NCI-H524 treated with DMSO at 0.1 percent for 48 hours (cell line): ENCODE measurements around the gene LARGE2.

Source experiments
- DNase-seq: peaks from one replicate; lab custom pipeline; 2025; lab: John Stamatoyannopoulos, UW

LARGE2 gene

DNA sequence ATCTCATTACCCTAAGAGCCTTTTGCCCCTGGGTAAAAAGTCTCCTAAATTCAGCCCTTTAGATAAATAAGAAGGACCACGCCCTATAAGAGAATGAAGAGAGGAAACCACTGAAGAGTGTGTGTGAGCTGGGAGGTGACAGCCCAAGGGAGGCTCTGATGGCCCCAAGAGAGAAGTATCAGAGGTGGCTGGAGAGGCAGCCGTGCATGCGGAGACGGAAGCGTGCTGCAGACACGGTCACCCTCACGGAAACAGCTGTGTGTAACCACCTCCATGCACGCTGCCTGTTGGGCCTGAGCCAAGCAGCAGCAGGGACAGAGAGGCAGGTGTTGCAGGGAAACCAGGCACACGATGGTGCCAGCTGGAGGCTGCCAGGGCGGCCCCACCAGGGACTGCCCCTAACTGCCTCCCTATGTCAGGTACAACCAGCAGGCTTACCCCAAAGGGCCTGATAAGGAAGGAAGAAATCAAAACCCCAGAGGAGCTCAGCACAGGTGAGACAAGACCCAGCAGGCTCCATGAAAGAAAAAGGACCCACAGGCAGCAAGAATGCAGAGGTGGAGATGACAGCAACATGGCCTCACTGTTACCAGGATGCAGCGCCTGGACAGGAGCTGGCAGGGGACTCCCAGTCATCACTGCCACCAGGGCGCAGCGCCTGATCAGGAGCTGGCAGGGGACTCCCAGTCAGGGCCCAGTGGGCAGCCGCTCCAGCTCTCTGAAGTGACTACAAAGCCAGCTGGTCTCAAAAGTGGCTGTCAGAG is 7.8 kb downstream of the LARGE2 start:
- no peak for DNase-seq

GRCh38 chr11:45930951-45931570 is 8.6 kb downstream of the LARGE2 start:
- DNase-seq, result no peak

GRCh38 chr11:45931739-45932138 is 9.3 kb downstream of the LARGE2 start:
- DNase-seq, result no peak

- DNase-seq, result no peak
These were observed 9.8 kb downstream of the LARGE2 start for GRCh38 chr11:45932217-45932616.

- no peak for DNase-seq
These were observed 10.8 kb downstream of the LARGE2 start for GRCh38 chr11:45933131-45933831.

GRCh38 chr11:45933846-45934579 is 11.6 kb downstream of the LARGE2 start:
- no peak for DNase-seq

DNA sequence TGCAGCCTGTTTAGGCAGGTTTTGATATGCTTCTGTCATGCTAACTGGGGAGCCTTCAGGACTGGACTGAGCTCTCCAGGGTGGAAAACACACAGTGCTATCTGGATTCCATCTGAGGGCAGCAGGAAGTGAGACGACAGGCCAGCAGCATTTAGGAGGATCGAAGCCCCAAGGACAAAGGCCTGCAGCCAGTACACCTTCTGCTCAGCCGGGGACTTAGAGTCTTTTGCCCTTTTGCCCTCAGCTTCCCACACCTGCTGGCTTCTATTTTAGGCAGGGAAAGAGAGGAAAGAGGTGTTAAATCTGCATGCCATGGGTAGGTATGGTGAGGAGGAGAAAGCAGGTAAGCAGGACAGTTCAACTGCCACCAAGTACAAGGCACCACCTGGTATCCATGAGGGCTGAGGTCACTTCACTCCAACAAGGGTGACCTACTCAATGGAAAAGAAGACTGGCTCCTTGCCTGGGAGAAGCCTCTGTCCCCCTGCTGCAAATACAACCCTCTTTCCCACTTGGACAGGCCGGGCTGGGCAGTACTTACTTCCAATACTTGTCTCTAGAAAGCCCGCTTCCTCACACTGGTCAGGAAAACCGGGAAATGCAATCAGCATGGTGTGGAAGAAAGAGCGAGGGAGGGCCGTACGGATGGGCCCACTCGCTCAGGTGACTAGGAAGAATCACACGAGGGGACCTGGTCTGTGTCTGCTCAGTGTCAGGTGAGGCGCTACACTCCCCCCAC is 12.3 kb downstream of the LARGE2 start:
- DNase-seq, result no peak

DNA sequence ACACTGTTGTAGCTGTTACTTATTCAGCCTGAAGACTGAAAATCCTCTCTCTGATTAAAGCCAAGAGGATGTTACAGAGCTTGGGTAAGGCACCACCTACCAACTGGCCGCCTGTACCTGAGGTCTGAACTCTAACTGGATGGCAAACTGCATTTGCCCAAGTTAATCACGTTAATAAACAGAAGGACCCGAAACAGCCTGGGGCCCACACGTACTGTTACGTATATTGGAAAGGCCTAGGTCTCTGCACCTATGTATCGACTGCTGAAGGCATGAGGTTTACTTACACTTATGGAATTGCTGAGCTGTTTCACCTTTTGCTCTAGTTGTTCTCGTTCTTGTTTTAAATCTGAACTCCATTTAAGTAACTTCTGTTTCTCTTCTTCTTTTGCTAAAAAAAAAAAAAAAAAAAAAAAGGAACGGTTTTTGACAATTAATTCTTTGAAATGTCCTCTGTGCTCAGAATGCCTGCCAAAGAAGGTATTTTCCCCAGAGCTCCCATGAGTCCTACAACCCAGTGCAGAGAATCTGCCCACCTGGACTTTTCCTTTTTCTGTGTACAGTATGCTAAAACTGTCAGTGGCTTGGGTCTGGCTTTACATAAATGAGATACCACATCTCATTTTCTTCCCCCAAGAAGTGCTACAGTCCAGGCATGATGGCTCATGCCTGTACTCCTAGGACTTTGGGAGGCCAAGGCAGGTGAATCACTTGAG is 13.1 kb downstream of the LARGE2 start:
- no peak for DNase-seq

- no peak for DNase-seq
These were observed 14.1 kb downstream of the LARGE2 start for GRCh38 chr11:45936511-45937054.

DNA sequence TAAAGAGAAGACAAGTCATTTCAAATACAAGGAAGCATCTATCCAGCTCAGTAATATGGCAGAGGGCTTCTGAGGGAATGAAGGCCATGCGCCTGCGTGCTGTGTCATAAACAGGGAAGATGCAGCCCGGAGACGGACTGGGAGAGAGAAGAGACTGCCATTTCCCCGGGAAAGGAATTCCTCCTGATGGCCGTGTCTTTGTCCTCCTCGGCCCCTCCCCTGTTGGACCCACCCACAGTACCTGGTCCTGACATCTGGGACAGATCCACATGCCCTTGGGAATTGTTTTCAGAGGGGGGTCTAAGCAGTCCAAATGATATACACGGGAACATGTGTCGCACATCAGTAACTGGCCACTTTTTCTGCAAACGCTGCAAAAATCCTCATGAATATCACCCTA is 15.5 kb downstream of the LARGE2 start:
- no peak for DNase-seq

- no peak for DNase-seq
These were observed 17.4 kb downstream of the LARGE2 start for GRCh38 chr11:45939836-45940235.

GRCh38 chr11:45941285-45941684 is 18.8 kb downstream of the LARGE2 start:
- DNase-seq, result no peak

- no peak for DNase-seq
These were observed 19.9 kb downstream of the LARGE2 start for GRCh38 chr11:45942381-45942780.

GRCh38 chr11:45945397-45945999 is 23.0 kb downstream of the LARGE2 start:
- no peak for DNase-seq

- no peak for DNase-seq
These were observed 25.4 kb downstream of the LARGE2 start for GRCh38 chr11:45947885-45948284.

- DNase-seq, result no peak
These were observed 25.9 kb downstream of the LARGE2 start for GRCh38 chr11:45948356-45948755.

DNA sequence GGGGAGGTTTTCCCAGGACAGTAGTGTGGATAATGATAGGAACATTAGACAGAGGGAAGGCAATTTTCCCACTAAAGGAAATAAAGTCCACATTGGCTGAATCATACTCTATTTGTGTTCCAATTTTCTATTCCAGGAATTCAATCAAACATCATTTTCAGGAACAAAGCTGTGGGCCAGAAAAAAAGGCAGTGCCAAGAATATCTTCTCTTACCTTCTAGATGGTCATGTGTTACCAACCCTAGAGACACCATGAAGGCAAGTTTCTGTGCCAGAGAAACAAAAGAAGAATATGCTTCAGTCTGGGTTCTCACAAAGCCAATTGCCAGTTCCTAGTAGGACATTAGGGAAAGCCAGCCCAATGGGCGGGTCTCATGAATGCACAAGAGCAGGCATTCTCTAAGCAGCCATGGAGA is 27.5 kb downstream of the LARGE2 start:
- DNase-seq, result no peak

GRCh38 chr11:45959851-45960250 is 37.4 kb downstream of the LARGE2 start:
- no peak for DNase-seq

GRCh38 chr11:45960387-45961095 is 38.1 kb downstream of the LARGE2 start:
- no peak for DNase-seq

DNA sequence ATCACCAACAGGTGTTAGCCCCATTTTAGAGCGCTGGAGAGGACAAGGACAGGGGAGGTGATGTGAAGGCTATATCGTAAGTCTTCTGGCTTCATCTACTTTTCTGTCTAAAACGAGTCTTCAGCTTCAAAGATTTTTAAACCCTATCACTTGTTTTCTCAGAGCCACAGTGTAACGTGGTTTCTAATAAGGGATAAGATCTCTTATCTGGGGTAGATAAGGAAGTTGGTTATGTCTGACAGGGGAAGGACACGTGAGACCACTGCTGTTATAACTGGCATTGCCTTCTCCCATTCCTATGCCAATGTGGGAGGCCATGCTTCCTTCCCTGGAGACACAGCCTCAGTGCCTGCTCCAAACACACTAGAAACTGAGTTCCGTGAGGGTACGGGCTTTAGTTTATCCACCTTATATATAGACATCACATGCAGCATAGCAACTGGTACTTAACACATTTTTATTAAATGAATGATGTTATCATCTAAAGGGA is 39.3 kb downstream of the LARGE2 start:
- DNase-seq, result no peak
